IMR-90 (cell line): ENCODE results near the gene TRAPPC14. TPM values are rescaled to one million over a fixed set of nuclear protein-coding genes. Genes with fewer than 3 reads are reported as not detected.
A peak's percentile ranks its signal among the peaks of the same experiment; 100 is the strongest.

Experiments
- ATAC-seq: fragments of 200-7000 bp; cut with Tn5 transposase; 2 replicates; pipeline ENCODE4 v1.9.1; 2020; ENCODE audit warnings: low read depth, mild to moderate bottlenecking, moderate library complexity
- BruUV-seq: library from RNA; stranded (reverse); fragments of 400-500 nt; replicated peaks from 2 replicates; lab custom pipeline; 2021; lab: Mats Ljungman, UMichigan
- CTCF ChIA-PET: fragments of 300-600 bp; formaldehyde crosslinking; extraction: SDS; loops from one replicate; lab custom pipeline; 2021; ENCODE audit warnings: antibody characterized with exemption; lab: Yijun Ruan, JAX
- POLR2A ChIA-PET: fragments of 300-600 bp; sonication (Branson Sonifier 250); formaldehyde crosslinking; loops from one replicate; lab custom pipeline; 2022; ENCODE audit warnings: antibody characterized with exemption; ENCODE audit not compliant: unreplicated experiment; lab: Charles Lee
- DNase-seq: peaks from one replicate; pipeline ENCODE4 v3.0.0; 2013
- H2AFZ ChIP-seq: replicated peaks from 2 replicates; pipeline ENCODE3; 2013; ENCODE audit warnings: low read length, mild to moderate bottlenecking; ENCODE audit not compliant: poor library complexity
- H2AK5ac ChIP-seq: 2 replicates; pipeline ENCODE4 v1.6.1; 2013; ENCODE audit warnings: low read depth, low read length, inconsistent platforms
- H2AK9ac ChIP-seq: replicated peaks from 2 replicates; pipeline ENCODE3; 2013; ENCODE audit warnings: mild to moderate bottlenecking, low read depth, low read length, moderate library complexity; ENCODE audit not compliant: poor library complexity
- H2BK120ac ChIP-seq: 2 replicates; pipeline ENCODE4 v1.6.1; 2013; ENCODE audit warnings: low read depth, low read length, inconsistent platforms
- H2BK15ac ChIP-seq: 3 replicates; pipeline ENCODE4 v1.6.1; 2013; ENCODE audit warnings: low read depth, low read length, inconsistent platforms
- H2BK20ac ChIP-seq: 2 replicates; pipeline ENCODE4 v1.6.1; 2013; ENCODE audit warnings: low read depth, mild to moderate bottlenecking, inconsistent platforms, low read length, moderate library complexity
- H2BK5ac ChIP-seq: 2 replicates; pipeline ENCODE4 v1.6.1; 2013; ENCODE audit warnings: mild to moderate bottlenecking, low read depth, low read length, inconsistent platforms; ENCODE audit not compliant: poor library complexity, severe bottlenecking
- H3K14ac ChIP-seq: replicated peaks from 2 replicates; pipeline ENCODE4 v1.6.1; 2013; ENCODE audit warnings: low read depth, low read length, inconsistent platforms
- H3K18ac ChIP-seq: 2 replicates; pipeline ENCODE4 v1.6.1; 2013; ENCODE audit warnings: low read depth, low read length, control low read depth
- H3K23ac ChIP-seq: 2 replicates; pipeline ENCODE4 v1.6.1; 2013; ENCODE audit warnings: low read depth, low read length, inconsistent platforms
- H3K27ac ChIP-seq: 2 replicates; pipeline ENCODE4 v1.5.1; 2013; ENCODE audit warnings: mild to moderate bottlenecking, control low read depth, low read length; ENCODE audit not compliant: insufficient read depth
- H3K27me3 ChIP-seq: 2 replicates; pipeline ENCODE4 v1.6.1; 2013; ENCODE audit warnings: low read length; ENCODE audit not compliant: control insufficient read depth, insufficient read depth
- H3K36me3 ChIP-seq: 2 replicates; pipeline ENCODE4 v1.6.1; 2013; ENCODE audit warnings: low read length, mixed read lengths; ENCODE audit not compliant: control insufficient read depth, insufficient read depth
- H3K4ac ChIP-seq: 2 replicates; pipeline ENCODE4 v1.6.1; 2013; ENCODE audit warnings: low read depth, low read length, inconsistent platforms
- H3K4me1 ChIP-seq: 2 replicates; pipeline ENCODE4 v1.6.1; 2013; ENCODE audit warnings: low read length, mixed read lengths; ENCODE audit not compliant: control insufficient read depth, insufficient read depth
- H3K4me2 ChIP-seq: 2 replicates; pipeline ENCODE4 v1.6.1; 2013; ENCODE audit warnings: low read depth, mild to moderate bottlenecking, control low read depth, low read length, moderate library complexity
- H3K4me3 ChIP-seq: 2 replicates; pipeline ENCODE4 v1.5.1; 2013; ENCODE audit warnings: low read depth, mild to moderate bottlenecking, control low read depth, low read length, moderate library complexity; ENCODE audit not compliant: insufficient read depth
- H3K56ac ChIP-seq: 2 replicates; pipeline ENCODE4 v1.6.1; 2013; ENCODE audit warnings: low read length, inconsistent platforms; ENCODE audit not compliant: insufficient read depth; ENCODE audit errors: extremely low read depth
- H3K79me1 ChIP-seq, 2 experiments: 2 replicates each; pipeline ENCODE4 v1.6.1; 2013; ENCODE audit warnings: low read length in 2 of 2, inconsistent platforms in 1 of 2, low read depth in 1 of 2
- H3K9ac ChIP-seq: 2 replicates; pipeline ENCODE4 v1.6.1; 2013; ENCODE audit warnings: low read depth, low read length, control low read depth
- H3K9me1 ChIP-seq: 2 replicates; pipeline ENCODE4 v1.6.1; 2013; ENCODE audit warnings: low read length, inconsistent platforms; ENCODE audit not compliant: insufficient read depth
- H3K9me3 ChIP-seq: 2 replicates; pipeline ENCODE4 v1.6.1; 2013; ENCODE audit warnings: low read length; ENCODE audit not compliant: control insufficient read depth, insufficient read depth
- H4K20me1 ChIP-seq: 2 replicates; pipeline ENCODE4 v1.6.1; 2013; ENCODE audit warnings: low read length, inconsistent platforms; ENCODE audit not compliant: insufficient read depth
- H4K5ac ChIP-seq: 2 replicates; pipeline ENCODE4 v1.6.1; 2013; ENCODE audit warnings: mild to moderate bottlenecking, low read depth, low read length, control low read depth
- H4K8ac ChIP-seq, 2 experiments: 2 replicates each; pipeline ENCODE4 v1.6.1; 2013; ENCODE audit warnings: low read depth in 2 of 2, low read length in 2 of 2, control low read depth in 1 of 2, inconsistent platforms in 1 of 2
- H4K91ac ChIP-seq: 2 replicates; pipeline ENCODE4 v1.6.1; 2013; ENCODE audit warnings: low read depth, low read length, inconsistent platforms; ENCODE audit not compliant: insufficient read depth
- BHLHE40 ChIP-seq: fragments of 150-350 bp; IDR thresholded peaks from 2 replicates; pipeline ENCODE4 v1.6.1; 2016; ENCODE audit warnings: mild to moderate bottlenecking, low read depth, low read length
- CTCF ChIP-seq: conservative IDR thresholded peaks from 2 replicates; pipeline ENCODE4 v1.5.1; 2012; ENCODE audit warnings: mild to moderate bottlenecking, low read depth, low read length, improper control_type of control experiment
- FOS ChIP-seq: fragments of 150-350 bp; IDR thresholded peaks from 2 replicates; pipeline ENCODE4 v1.6.1; 2016; ENCODE audit warnings: low read depth, low read length
- RCOR1 ChIP-seq: IDR thresholded peaks from 2 replicates; pipeline ENCODE4 v1.6.1; 2012; ENCODE audit warnings: mild to moderate bottlenecking, low read length, improper control_type of control experiment; ENCODE audit not compliant: insufficient replicate concordance
- SMC3 ChIP-seq: fragments of 150-350 bp; IDR thresholded peaks from 2 replicates; pipeline ENCODE4 v1.6.1; 2016; ENCODE audit warnings: low read depth, mild to moderate bottlenecking, antibody characterized with exemption, low read length, moderate library complexity
- WGBS, 2 experiments: methylation state at CpG; one replicate each; pipeline versions ENCODE4 v1.1.5 to v1.1.7; 2013; ENCODE audit warnings: missing lambda C conversion rate in 2 of 2; ENCODE audit not compliant: insufficient read length in 1 of 2; ENCODE audit errors: extremely low coverage in 2 of 2; 5-methylcytosine and 5-hydroxymethylcytosine counted together
- dilution Hi-C: fragments of 300-500 bp; cut with HindIII; formaldehyde crosslinking; loops from one replicate; pipeline ENCODE4 v1.14.3; 2018; ENCODE audit warnings: low sequenced_read_pairs; ENCODE audit not compliant: unreplicated experiment
- in situ Hi-C: fragments of 300-500 bp; cut with MboI; formaldehyde crosslinking; loops from 3 replicates; pipeline ENCODE4 v1.14.3; 2019; ENCODE audit warnings: low sequenced_read_pairs, inconsistent platforms, mixed read lengths
- intact Hi-C: fragments of 100-400 bp; cut with micrococcal nuclease; formaldehyde crosslinking; loops from 2 replicates; pipeline ENCODE4 v1.10.0; 2022
- polyA plus RNA-seq, 3 experiments: library from polyadenylated mRNA; depleted of rRNA; stranded (reverse); fragments of >200 nt; gene quantifications; 2 replicates each; pipeline ENCODE4 v1.2.3, GENCODE V29; 2012; ENCODE audit warnings: low replicate concordance in 1 of 3
- total RNA-seq: library from RNA; depleted of rRNA; stranded (reverse); fragments of >200 nt; gene quantifications from 2 replicates; pipeline ENCODE4 v1.2.3, GENCODE V29; 2012

The TRAPPC14 gene
- total and polyA plus RNA-seq, 2 of the 4 experiments (the other 2 are of a cell fraction) = 4.5 to 15.9 TPM

GRCh38 chr7:100189061-100189460, 30.5 kb upstream of the TRAPPC14 start:
- H3K27ac ChIP-seq = no peak overlapping the region
- no peak overlapping the region for H4K5ac ChIP-seq
- no peak overlapping the region for H3K4ac ChIP-seq
- H3K4me1 ChIP-seq = peaks cover 2% of the 10 kb centered on the region; the same call in 1 of the 2 replicates
- in situ Hi-C loops = no loop called here
- intact Hi-C loops = no loop called here
- H2BK120ac ChIP-seq = no peak overlapping the region
- no peak overlapping the region for H3K56ac ChIP-seq
- no peak overlapping the region; the same call in 2 of the 3 replicates for H2BK15ac ChIP-seq
- DNase-seq (no peak), ATAC-seq (no peak)
- no peaks in the 10 kb centered on the region for H3K36me3 ChIP-seq
- H2BK5ac ChIP-seq = no peak overlapping the region
- H3K4me2 ChIP-seq = no peak overlapping the region
- no peak overlapping the region for H2AK5ac ChIP-seq
- H4K91ac ChIP-seq = no peak overlapping the region
- H3K79me1 ChIP-seq = no peaks in the 10 kb centered on the region
- ChIA-PET CTCF (no interaction called here), POLR2A (no interaction called here)
- dilution Hi-C loops = no loop called here
- H3K9ac ChIP-seq = no peak overlapping the region
- no TSS peak for BruUV-seq
- no peaks in the 10 kb centered on the region for H4K20me1 ChIP-seq
- H4K8ac ChIP-seq = no peak overlapping the region
- H3K27me3 ChIP-seq = no peaks in the 10 kb centered on the region
- TF ChIP-seq SMC3 (no peak), RCOR1 (no peak), FOS (no peak), BHLHE40 (no peak), CTCF (0 out of 2 replicates have a peak, but pooled peaks have one; percentile 5)
- no peak overlapping the region for H3K14ac ChIP-seq
- H3K9me1 ChIP-seq = no peaks in the 10 kb centered on the region
- no CpG with 5 or more reads among the region's 3 CpGs for WGBS, 2 experiments
- no peak overlapping the region for H3K4me3 ChIP-seq
- no peak overlapping the region for H2AFZ ChIP-seq
- no peak overlapping the region for H2BK20ac ChIP-seq
- no peak overlapping the region for H3K18ac ChIP-seq
- H3K23ac ChIP-seq = no peak overlapping the region
- no peak overlapping the region for H2AK9ac ChIP-seq
- no peaks in the 10 kb centered on the region for H3K9me3 ChIP-seq
